Measurements from ENCODE around the gene ETNK2. TPM values are rescaled to one million over a fixed set of nuclear protein-coding genes. Genes with fewer than 3 reads are reported as not detected.

Gene ETNK2
- total and polyA plus RNA-seq, 4 donors: 10.1 to 18.0 (median 14.4) TPM

Other genes with a start within 250 kb of the ETNK2 start
- gene SOX13, start 78.9 kb downstream of the ETNK2 start, total RNA-seq: 10 to 100 TPM; 40.9 to 52.8 TPM
- 10 to 100 TPM in 1 of 2 donors, 1 to 10 TPM in 1; 9.6 to 16.3 TPM for gene SOX13, start 78.9 kb downstream of the ETNK2 start, polyA plus RNA-seq
- not detected for gene REN, start 14.3 kb upstream of the ETNK2 start, total RNA-seq
- gene REN, start 14.3 kb upstream of the ETNK2 start, polyA plus RNA-seq: not detected
- gene KISS1, start 44.4 kb upstream of the ETNK2 start, total RNA-seq: not detected
- gene KISS1, start 44.4 kb upstream of the ETNK2 start, polyA plus RNA-seq: 1 to 10 TPM; 1.3 to 1.6 TPM
- gene GOLT1A, start 61.9 kb upstream of the ETNK2 start, total RNA-seq: not detected
- 10 to 100 TPM in 1 of 2 donors, not detected in 1; 10.5 TPM for gene GOLT1A, start 61.9 kb upstream of the ETNK2 start, polyA plus RNA-seq
- gene PLEKHA6, start 207.9 kb upstream of the ETNK2 start, total RNA-seq: 10 to 100 TPM in 1 of 2 donors, 1 to 10 TPM in 1; 3.9 to 19.6 TPM
- 1 to 10 TPM in 1 of 2 donors, under 1 TPM in 1; 0.56 to 6.1 TPM for gene PLEKHA6, start 207.9 kb upstream of the ETNK2 start, polyA plus RNA-seq